Raji (cell line): ENCODE results near the gene CCDC14.
"Not testable (repeated sequence)": the region's sequence is repeated elsewhere in the genome, so short reads cannot be mapped to it uniquely, and the experiment has no call there.

Experiments used
- POLR2A ChIP-seq: IDR thresholded peaks from 2 replicates; pipeline ENCODE4 v1.6.1; 2011; ENCODE audit warnings: low read depth, low read length, control low read depth; ENCODE audit not compliant: insufficient read depth

The CCDC14 gene, protein sequence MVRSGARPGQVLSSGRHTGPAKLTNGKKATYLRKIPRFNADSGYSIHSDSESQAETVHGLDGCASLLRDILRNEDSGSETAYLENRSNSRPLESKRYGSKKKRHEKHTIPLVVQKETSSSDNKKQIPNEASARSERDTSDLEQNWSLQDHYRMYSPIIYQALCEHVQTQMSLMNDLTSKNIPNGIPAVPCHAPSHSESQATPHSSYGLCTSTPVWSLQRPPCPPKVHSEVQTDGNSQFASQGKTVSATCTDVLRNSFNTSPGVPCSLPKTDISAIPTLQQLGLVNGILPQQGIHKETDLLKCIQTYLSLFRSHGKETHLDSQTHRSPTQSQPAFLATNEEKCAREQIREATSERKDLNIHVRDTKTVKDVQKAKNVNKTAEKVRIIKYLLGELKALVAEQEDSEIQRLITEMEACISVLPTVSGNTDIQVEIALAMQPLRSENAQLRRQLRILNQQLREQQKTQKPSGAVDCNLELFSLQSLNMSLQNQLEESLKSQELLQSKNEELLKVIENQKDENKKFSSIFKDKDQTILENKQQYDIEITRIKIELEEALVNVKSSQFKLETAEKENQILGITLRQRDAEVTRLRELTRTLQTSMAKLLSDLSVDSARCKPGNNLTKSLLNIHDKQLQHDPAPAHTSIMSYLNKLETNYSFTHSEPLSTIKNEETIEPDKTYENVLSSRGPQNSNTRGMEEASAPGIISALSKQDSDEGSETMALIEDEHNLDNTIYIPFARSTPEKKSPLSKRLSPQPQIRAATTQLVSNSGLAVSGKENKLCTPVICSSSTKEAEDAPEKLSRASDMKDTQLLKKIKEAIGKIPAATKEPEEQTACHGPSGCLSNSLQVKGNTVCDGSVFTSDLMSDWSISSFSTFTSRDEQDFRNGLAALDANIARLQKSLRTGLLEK

GRCh38 chr3:123960781-123961507, at the start of gene CCDC14:
CCDC14 (minus strand) TSS chr3:123961229; CDS start chr3:123961173, 56 bp downstream.
- TF ChIP-seq POLR2A: peak; percentile 56; the same call in 1 of the 2 replicates

GRCh38 chr3:124007186-124007585, 46.2 kb upstream of the CCDC14 start:
- TF ChIP-seq POLR2A: no peak

DNA sequence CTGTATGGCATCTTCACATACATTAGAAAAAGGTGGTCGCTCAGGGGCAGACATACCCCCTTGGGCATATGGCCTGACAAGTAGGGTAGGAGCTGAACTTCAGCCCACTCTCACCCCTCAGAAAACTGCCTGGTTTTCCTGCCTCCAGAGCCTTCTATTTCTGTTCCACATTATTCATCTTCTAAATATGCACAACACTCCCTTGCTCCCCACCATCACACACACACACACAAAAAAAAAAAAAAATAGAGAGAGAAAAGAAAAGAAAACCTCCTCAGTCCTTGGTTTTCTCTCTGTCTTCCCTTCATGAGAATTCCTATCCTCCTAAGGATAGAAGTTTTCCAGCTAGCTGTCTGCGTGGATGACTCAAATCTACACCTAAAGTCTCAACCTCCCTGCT, 36.5 kb upstream of the CCDC14 start:
- no peak for TF ChIP-seq POLR2A

DNA sequence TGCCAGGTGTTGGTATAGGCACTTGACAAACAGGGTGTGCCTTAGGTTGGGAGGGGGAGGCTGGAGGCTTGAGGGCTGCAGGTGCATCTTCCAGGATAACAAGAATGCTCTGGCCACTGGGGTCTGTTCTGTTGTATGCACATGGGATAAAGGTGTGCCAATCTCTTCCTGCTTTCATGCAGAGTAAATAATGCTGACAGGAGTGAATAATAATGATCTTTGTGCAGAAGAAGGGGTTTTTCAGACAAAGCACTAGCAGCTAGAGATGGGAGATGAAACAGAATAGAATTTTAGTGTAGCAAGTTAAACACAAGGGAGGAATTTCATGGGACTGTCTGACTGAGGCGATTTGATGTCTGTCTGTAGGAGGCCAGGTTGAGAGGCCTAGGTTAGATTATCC, 32.8 kb upstream of the CCDC14 start:
- TF ChIP-seq POLR2A: no peak

- not testable (repeated sequence) for TF ChIP-seq POLR2A
Measured at GRCh38 chr3:123991730-123992588, 30.9 kb upstream of the CCDC14 start, which contains the start of gene ROPN1. ROPN1 (minus strand) TSS chr3:123992124; CDS start chr3:123980481, 11,643 bp downstream.

DNA sequence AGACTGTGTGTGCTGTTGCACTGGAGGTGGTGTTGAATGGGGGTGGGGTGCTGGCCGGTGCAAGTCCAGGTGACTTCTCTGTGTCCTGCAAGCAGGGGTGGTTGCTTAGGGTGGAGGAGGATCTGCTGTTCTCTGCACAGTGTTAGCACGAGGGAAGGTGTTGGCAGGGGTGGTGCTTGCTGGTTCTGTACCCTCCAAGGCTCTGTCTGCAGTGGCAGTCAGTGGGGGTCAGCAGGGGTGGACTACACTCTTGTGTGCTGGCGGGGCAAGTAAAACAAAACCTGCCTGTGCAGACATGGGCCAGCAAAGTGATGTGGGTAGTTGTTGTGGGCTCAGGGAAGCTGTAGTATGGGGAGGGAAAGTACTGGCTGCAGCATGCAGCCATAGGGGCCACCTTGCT, 25.4 kb upstream of the CCDC14 start:
- no peak for TF ChIP-seq POLR2A

DNA sequence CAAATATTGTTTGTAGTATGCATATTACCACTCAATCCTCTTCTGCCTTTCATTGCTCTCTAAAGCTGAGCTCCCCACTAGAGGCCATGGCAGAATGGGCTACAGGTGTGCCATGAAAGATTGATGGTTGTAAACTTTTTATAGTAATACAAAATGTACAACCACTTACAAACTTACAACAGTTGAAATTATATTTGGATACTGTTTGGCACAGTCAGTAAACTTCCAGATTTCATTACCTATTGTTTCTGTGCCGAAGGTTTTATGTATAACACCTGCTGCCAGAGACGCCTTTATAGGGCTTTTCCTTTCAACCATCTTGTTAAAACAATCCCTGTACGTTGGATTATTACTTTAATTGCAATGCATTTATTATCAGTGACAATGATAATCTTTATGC, 23.9 kb upstream of the CCDC14 start:
- no peak for TF ChIP-seq POLR2A

DNA sequence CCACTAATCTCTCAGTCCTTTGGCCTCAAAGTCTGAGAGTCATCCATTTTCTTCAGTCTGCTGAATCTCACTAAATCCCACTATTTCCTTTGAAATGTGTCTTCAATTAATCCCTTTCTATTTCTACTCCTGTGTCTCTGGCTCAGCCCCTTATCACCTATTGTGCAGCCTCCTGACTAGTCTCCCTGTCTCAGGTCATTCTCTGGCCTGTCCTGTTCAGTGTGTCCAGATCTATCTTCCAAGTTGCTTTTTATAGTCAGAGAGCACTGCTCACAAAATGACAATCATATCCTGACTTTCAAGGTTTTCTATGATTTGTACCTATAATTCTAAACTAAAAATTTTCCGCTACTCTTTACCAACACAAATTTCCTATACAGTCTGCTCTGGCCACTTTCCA, 23.3 kb upstream of the CCDC14 start:
- TF ChIP-seq POLR2A: no peak

DNA sequence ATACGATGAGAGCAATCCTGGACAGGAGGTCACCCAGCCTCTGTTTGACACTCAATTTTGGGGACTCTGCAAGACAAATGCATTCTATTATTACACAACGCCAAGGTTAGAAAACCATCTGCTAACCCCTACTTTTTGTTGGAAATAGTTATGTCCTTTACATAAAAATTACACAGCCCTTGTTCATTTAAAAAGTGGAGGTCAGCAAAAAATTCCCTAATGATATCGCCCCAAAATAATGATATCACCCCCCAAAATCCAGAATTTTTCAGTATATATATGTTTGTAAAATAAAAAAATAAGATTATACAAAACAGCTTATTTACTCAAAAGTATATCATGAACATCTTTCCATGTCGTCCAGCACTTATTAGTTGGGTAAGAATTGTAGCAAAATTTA, 19.5 kb upstream of the CCDC14 start:
- no peak for TF ChIP-seq POLR2A

- no peak for TF ChIP-seq POLR2A
Measured at GRCh38 chr3:123971406-123971805, 10.4 kb upstream of the CCDC14 start.

DNA sequence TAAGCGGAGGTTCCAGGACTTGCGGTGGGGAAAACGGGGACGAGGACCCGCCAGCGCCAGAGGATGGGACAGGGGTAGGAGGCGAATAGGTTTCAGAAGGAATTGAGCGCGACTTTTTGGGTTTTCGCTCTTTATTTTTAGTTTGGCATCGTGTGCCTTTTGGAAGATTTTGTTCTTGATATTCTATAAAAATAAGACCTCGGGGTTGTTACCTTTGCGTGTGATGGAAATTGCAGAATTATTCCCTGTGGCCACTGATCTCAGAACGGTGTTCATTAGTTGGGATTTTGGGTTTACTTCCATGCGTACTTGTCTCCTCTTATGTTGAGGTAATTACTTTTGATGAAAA, 453 bp upstream of the CCDC14 start:
- TF ChIP-seq POLR2A: no peak

DNA sequence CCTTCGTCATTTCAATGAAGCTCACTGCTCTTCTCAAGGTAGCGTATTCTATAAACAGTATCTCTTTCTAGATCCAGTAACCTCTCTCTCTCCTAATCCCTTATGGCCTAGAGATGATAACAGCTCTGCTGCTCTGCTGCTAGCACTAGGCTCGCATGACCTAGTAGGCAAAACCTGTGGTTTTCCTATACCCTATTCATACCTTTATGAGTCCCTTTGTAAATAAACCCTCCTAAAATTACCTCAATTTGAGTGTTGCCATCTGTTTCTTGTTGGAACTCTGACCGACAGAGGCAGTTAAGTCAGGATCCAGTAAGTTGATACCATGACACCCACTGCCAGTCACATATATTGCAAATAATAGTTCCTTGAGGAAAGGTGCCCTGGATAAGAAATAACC, 7.3 kb downstream of the CCDC14 start:
- TF ChIP-seq POLR2A: no peak

DNA sequence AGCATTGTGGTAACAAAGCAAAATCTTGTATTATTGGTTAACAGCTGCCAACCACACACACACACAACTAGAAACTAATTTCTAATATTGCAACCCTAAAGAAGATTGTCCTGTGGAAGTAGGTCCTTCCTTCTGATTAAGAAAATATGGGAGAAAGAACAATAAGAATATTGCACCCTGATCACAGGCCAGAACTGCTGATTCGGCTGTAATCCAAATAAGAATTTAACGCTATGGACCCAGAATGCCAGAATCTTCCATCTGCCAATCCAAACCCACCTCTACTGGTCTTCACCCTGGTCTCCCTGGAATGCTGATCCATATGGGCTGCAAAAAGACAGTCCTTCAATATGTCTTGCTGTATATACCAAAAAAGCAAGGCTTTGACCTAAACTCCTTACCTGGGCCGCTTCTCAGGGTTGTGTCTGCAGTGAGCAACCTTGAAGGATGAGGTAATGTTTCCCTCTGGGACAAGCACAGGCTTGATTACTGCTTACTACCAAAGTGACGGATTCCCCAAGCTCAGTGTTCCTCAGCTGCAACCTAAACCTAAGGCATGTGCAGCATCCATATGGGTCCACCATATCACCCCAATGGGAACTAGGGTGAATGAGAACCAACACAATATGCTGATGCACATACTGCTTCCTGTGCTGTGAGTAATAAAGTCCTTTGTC, 8.0 kb downstream of the CCDC14 start:
- TF ChIP-seq POLR2A: no peak
